Measurements from ENCODE around the gene RNF41.
A peak's percentile ranks its signal among the peaks of the same experiment; 100 is the strongest.

The RNF41 gene

DNA sequence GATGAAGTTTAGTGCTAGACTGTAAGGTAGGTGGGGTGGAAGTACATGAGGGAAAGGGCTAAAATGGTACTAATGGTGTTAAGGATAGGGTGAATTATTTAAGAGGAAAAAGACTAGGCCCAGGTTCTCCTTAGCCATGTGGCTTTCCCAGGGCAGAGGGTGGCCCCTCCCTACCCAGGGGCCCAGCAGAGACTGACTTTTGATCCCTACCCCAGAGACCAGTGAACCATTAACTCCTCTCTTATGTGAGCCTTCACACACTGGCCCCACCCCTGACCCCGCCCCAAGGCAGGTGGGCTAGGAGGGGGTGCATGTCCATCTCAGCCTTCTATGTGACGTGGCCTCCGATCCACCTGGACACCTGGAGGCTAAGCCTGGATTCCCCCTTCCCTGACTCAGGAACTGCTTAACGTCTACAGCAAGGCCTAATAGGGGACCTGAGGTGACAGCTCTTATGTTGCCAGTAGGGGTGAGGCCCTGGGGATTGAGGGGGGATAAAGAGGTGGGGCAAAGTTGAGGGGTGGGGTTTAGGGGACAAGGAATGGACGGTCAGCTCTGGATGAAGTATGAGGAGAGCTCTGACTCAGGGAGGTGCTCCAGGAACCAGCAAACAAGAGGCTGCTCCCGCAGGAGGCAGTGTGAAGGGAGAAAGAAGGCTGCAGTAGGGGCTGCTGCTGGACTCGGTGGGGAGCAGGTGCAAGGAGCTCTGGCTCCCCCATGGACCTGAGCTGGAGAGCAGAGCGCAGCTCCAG is 8.9 kb upstream of the RNF41 start:
- no peaks in the 10 kb centered on the region for H3K27me3 ChIP-seq (ENCODE audit: insufficient read depth, poor library complexity, severe bottlenecking)
- H3K36me3 ChIP-seq (ENCODE audit: low read depth) = peaks cover 10% of the 10 kb centered on the region
- DNase-seq (ENCODE audit: low spot score) (no peak), ATAC-seq (ENCODE audit: low read depth) (no peak)
- no peak overlapping the region for H3K4me3 ChIP-seq (ENCODE audit: severe bottlenecking)
- H3K9me3 ChIP-seq (ENCODE audit: severe bottlenecking) = no peaks in the 10 kb centered on the region
- H3K4me1 ChIP-seq (ENCODE audit: insufficient read depth, poor library complexity, severe bottlenecking) = no peaks in the 10 kb centered on the region
- no peak for TF ChIP-seq CTCF (IDR thresholded peaks at IDR 0.05; ENCODE audit: poor library complexity, severe bottlenecking)
- H3K27ac ChIP-seq (ENCODE audit: poor library complexity, severe bottlenecking) = no peak overlapping the region

DNA sequence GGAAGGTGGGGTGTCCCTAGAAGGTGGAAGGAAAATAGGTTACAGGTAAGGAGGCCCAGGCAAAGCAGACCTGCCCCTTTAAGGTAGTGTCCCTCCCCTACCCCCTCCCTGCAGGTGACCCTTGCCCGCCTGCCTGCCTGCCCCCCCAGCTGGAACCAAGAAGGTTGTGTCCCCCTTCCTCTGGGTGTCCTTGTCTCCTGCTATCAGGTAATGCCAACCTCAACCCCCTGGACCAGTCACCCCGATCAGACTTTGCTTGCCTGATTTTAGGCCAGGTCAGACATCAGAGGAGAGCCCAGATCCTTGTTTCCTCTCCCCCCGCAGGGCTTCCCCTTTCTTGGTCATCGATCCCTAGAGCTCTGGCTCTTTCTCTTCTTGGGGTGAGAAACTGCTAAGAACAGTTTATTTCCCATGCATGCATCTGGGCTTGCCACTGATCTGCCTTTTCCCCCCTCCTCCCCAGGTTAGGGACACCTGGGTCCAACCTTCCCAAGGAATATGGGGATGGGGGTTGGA is 8.3 kb upstream of the RNF41 start, which contains the start of gene SLC39A5:
Gene SLC39A5, plus strand, starts transcription at position 136 of the 516 bp plus-strand sequence. CDS start 1,224 bp downstream, outside the sequence.
- DNase-seq (ENCODE audit: low spot score) = no peak
- H3K36me3 ChIP-seq (ENCODE audit: low read depth) = peaks cover 10% of the 10 kb centered on the region
- no peak for ATAC-seq (ENCODE audit: low read depth)
- H3K4me1 ChIP-seq (ENCODE audit: insufficient read depth, poor library complexity, severe bottlenecking) = no peaks in the 10 kb centered on the region
- H3K27me3 ChIP-seq (ENCODE audit: insufficient read depth, poor library complexity, severe bottlenecking) = no peaks in the 10 kb centered on the region
- no peak for TF ChIP-seq CTCF (IDR thresholded peaks at IDR 0.05; ENCODE audit: poor library complexity, severe bottlenecking)
- no peak within 1 kb of the TSS for H3K4me3 ChIP-seq (ENCODE audit: severe bottlenecking)
- H3K9me3 ChIP-seq (ENCODE audit: severe bottlenecking) = no peaks in the 10 kb centered on the region
- no peak within 1 kb of the TSS for H3K27ac ChIP-seq (ENCODE audit: poor library complexity, severe bottlenecking)

GRCh38 chr12:56229082-56229481 is 7.4 kb upstream of the RNF41 start:
- Histone ChIP-seq H3K4me1 (ENCODE audit: insufficient read depth, poor library complexity, severe bottlenecking) (no peaks in the 10 kb centered on the region), H3K9me3 (ENCODE audit: severe bottlenecking) (no peaks in the 10 kb centered on the region), H3K27ac (ENCODE audit: poor library complexity, severe bottlenecking) (no peak overlapping the region), H3K27me3 (ENCODE audit: insufficient read depth, poor library complexity, severe bottlenecking) (no peaks in the 10 kb centered on the region), H3K4me3 (ENCODE audit: severe bottlenecking) (no peak overlapping the region), H3K36me3 (ENCODE audit: low read depth) (peaks cover 10% of the 10 kb centered on the region)
- no peak for DNase-seq (ENCODE audit: low spot score)
- no peak for TF ChIP-seq CTCF (IDR thresholded peaks at IDR 0.05; ENCODE audit: poor library complexity, severe bottlenecking)
- ATAC-seq (ENCODE audit: low read depth) = no peak

DNA sequence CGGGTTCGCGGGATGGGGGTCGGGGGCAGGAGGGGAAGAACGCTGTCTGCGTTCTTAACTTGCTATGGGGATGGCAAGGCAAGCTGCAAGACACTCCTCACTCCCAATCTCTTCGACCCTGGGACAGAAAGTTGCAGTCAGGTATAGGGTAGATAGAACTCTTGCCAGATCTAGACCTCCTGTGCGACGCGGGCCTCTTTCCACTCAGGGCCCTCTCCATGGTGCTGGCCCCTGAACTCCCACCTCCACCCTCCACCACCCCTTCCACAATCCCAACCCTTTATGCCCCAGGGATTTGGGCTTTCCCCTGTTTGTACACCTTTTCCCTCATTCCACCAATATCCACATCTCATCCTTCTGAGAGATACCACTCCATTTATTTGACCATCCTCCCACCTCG is 3.2 kb upstream of the RNF41 start:
- no peak for DNase-seq (ENCODE audit: low spot score)
- ATAC-seq (ENCODE audit: low read depth) = no peak
- Histone ChIP-seq H3K4me1 (ENCODE audit: insufficient read depth, poor library complexity, severe bottlenecking) (peaks cover 3% of the 10 kb centered on the region), H3K9me3 (ENCODE audit: severe bottlenecking) (no peaks in the 10 kb centered on the region), H3K36me3 (ENCODE audit: low read depth) (peaks cover 10% of the 10 kb centered on the region), H3K4me3 (ENCODE audit: severe bottlenecking) (peak overlapping the region; percentile 45), H3K27me3 (ENCODE audit: insufficient read depth, poor library complexity, severe bottlenecking) (no peaks in the 10 kb centered on the region), H3K27ac (ENCODE audit: poor library complexity, severe bottlenecking) (peak overlapping the region; percentile 18)
- TF ChIP-seq CTCF (IDR thresholded peaks at IDR 0.05; ENCODE audit: poor library complexity, severe bottlenecking) = no peak

All from RWPE2 (cell line).